ENCODE data around the gene REV1. TPM values are rescaled to one million over a fixed set of nuclear protein-coding genes. Genes with fewer than 3 reads are reported as not detected.
"Not testable (repeated sequence)": the region's sequence is repeated elsewhere in the genome, so short reads cannot be mapped to it uniquely, and the experiment has no call there.

REV1 gene
- total RNA-seq, 1 donor from 2014 or later: 37.1 TPM

- intact Hi-C loops (cut with micrococcal nuclease): no loop called here
Observed at GRCh38 chr2:99404797-99405669, 84.8 kb downstream of the REV1 start.

- intact Hi-C loops (cut with micrococcal nuclease): no loop called here
Observed at GRCh38 chr2:99404039-99404796, 85.6 kb downstream of the REV1 start.

GRCh38 chr2:99403524-99403923 lies 86.3 kb downstream of the REV1 start:
- intact Hi-C loops (cut with micrococcal nuclease): no loop called here

- intact Hi-C loops (cut with micrococcal nuclease): no loop called here
Observed at GRCh38 chr2:99403084-99403483, 86.7 kb downstream of the REV1 start.

GRCh38 chr2:99401841-99402240 lies 88.0 kb downstream of the REV1 start:
- intact Hi-C loops (cut with micrococcal nuclease): no loop called here

- intact Hi-C loops (cut with micrococcal nuclease): no loop called here
Observed at GRCh38 chr2:99399795-99400194, 90.0 kb downstream of the REV1 start.

GRCh38 chr2:99399063-99399462 lies 90.8 kb downstream of the REV1 start:
- intact Hi-C loops (cut with micrococcal nuclease): no loop called here

GRCh38 chr2:99398303-99398702 lies 91.5 kb downstream of the REV1 start:
- intact Hi-C loops (cut with micrococcal nuclease): no loop called here

- intact Hi-C loops (cut with micrococcal nuclease): no loop called here
Observed at GRCh38 chr2:99397266-99397920, 92.4 kb downstream of the REV1 start.

GRCh38 chr2:99395589-99396130 lies 94.2 kb downstream of the REV1 start:
- intact Hi-C loops (cut with micrococcal nuclease): no loop called here

- intact Hi-C loops (cut with micrococcal nuclease): no loop called here
Observed at GRCh38 chr2:99389946-99390345, 99.9 kb downstream of the REV1 start.

GRCh38 chr2:99389371-99389770 lies 100.4 kb downstream of the REV1 start:
- intact Hi-C loops (cut with micrococcal nuclease): no loop called here

- intact Hi-C loops (cut with micrococcal nuclease): no loop called here
Observed at GRCh38 chr2:99388892-99389291, 100.9 kb downstream of the REV1 start.

- intact Hi-C loops (cut with micrococcal nuclease): no loop called here
Observed at GRCh38 chr2:99386011-99386410, 103.8 kb downstream of the REV1 start.

- intact Hi-C loops (cut with micrococcal nuclease): no loop called here
Observed at GRCh38 chr2:99382143-99382542, 107.7 kb downstream of the REV1 start.

- intact Hi-C loops (cut with micrococcal nuclease): no loop called here
Observed at GRCh38 chr2:99380376-99381010, 109.3 kb downstream of the REV1 start.

- intact Hi-C loops (cut with micrococcal nuclease): no loop called here
Observed at GRCh38 chr2:99377879-99378278, 111.9 kb downstream of the REV1 start.

- intact Hi-C loops (cut with micrococcal nuclease): no loop called here
Observed at GRCh38 chr2:99376254-99376864, 113.5 kb downstream of the REV1 start.

GRCh38 chr2:99374747-99375146 lies 115.1 kb downstream of the REV1 start:
- intact Hi-C loops (cut with micrococcal nuclease): no loop called here

GRCh38 chr2:99373144-99373543 lies 116.7 kb downstream of the REV1 start:
- intact Hi-C loops (cut with micrococcal nuclease): no loop called here

GRCh38 chr2:99368854-99369253 lies 121.0 kb downstream of the REV1 start:
- intact Hi-C loops (cut with micrococcal nuclease): not testable (repeated sequence)
